H9 (cell line): ENCODE data around the gene PPP1R12B. TPM values are rescaled to one million over a fixed set of nuclear protein-coding genes. Genes with fewer than 3 reads are reported as not detected.
"Not testable (repeated sequence)": the region's sequence is repeated elsewhere in the genome, so short reads cannot be mapped to it uniquely, and the experiment has no call there.

Source experiments
- DNase-seq: peaks from one replicate; pipeline ENCODE4 v3.0.0-alpha.2; 2017
- H2AFZ ChIP-seq: one replicate; pipeline ENCODE4 v1.6.1; 2013; ENCODE audit warnings: mild to moderate bottlenecking, low read length, control low read depth, moderate library complexity
- H2AK5ac ChIP-seq: 2 replicates; pipeline ENCODE4 v1.6.1; 2013; ENCODE audit warnings: low read length, control low read depth, mixed read lengths; ENCODE audit not compliant: insufficient read length
- H2BK120ac ChIP-seq: one replicate; pipeline ENCODE4 v1.6.1; 2013; ENCODE audit warnings: low read depth, mild to moderate bottlenecking, low read length, control low read depth, inconsistent platforms; ENCODE audit not compliant: poor library complexity, severe bottlenecking
- H2BK12ac ChIP-seq: 2 replicates; pipeline ENCODE4 v1.6.1; 2013; ENCODE audit warnings: low read length, control low read depth, mixed read lengths, low read depth; ENCODE audit not compliant: insufficient read length
- H2BK15ac ChIP-seq: 2 replicates; pipeline ENCODE4 v1.6.1; 2013; ENCODE audit warnings: low read depth, low read length, control low read depth
- H2BK20ac ChIP-seq: one replicate; pipeline ENCODE4 v1.6.1; 2013; ENCODE audit warnings: low read depth, mild to moderate bottlenecking, low read length, control low read depth, inconsistent platforms; ENCODE audit not compliant: poor library complexity, severe bottlenecking
- H2BK5ac ChIP-seq: 2 replicates; pipeline ENCODE4 v1.6.1; 2013; ENCODE audit warnings: low read length, control low read depth, mixed read lengths; ENCODE audit not compliant: insufficient read length
- H3K14ac ChIP-seq: 2 replicates; pipeline ENCODE4 v1.6.1; 2013; ENCODE audit warnings: low read length, control low read depth; ENCODE audit not compliant: insufficient read depth
- H3K18ac ChIP-seq: 2 replicates; pipeline ENCODE4 v1.6.1; 2013; ENCODE audit warnings: low read depth, mild to moderate bottlenecking, mixed read lengths, low read length, control low read depth; ENCODE audit not compliant: insufficient read length
- H3K23ac ChIP-seq: 2 replicates; pipeline ENCODE4 v1.6.1; 2013; ENCODE audit warnings: low read length, control low read depth, mixed read lengths, low read depth; ENCODE audit not compliant: insufficient read length
- H3K23me2 ChIP-seq: 2 replicates; pipeline ENCODE4 v1.6.1; 2013; ENCODE audit warnings: low read depth, mild to moderate bottlenecking, mixed read lengths, low read length, control low read depth; ENCODE audit not compliant: insufficient read length, poor library complexity, severe bottlenecking
- H3K27ac ChIP-seq: 2 replicates; pipeline ENCODE4 v1.5.1; 2013; ENCODE audit warnings: low read length, control low read depth, mixed read lengths, low read depth; ENCODE audit not compliant: insufficient read length
- H3K27me3 ChIP-seq: 2 replicates; pipeline ENCODE4 v1.6.1; 2013; ENCODE audit warnings: low read length, control low read depth, inconsistent platforms; ENCODE audit not compliant: insufficient read depth
- H3K4ac ChIP-seq: 2 replicates; pipeline ENCODE4 v1.6.1; 2013; ENCODE audit warnings: low read depth, mild to moderate bottlenecking, control low read depth, inconsistent platforms, low read length, moderate library complexity
- H3K4me1 ChIP-seq: 2 replicates; pipeline ENCODE4 v1.6.1; 2013; ENCODE audit warnings: low read length, control low read depth, inconsistent platforms; ENCODE audit not compliant: insufficient read depth
- H3K4me2 ChIP-seq: 2 replicates; pipeline ENCODE4 v1.6.1; 2013; ENCODE audit warnings: low read length, control low read depth, mixed read lengths; ENCODE audit not compliant: insufficient read length, insufficient read depth
- H3K56ac ChIP-seq: 2 replicates; pipeline ENCODE4 v1.6.1; 2013; ENCODE audit warnings: low read depth, mild to moderate bottlenecking, mixed read lengths, low read length, control low read depth; ENCODE audit not compliant: insufficient read length
- H3K79me1 ChIP-seq: 2 replicates; pipeline ENCODE4 v1.6.1; 2013; ENCODE audit warnings: low read depth, mild to moderate bottlenecking, moderate library complexity, low read length, control low read depth, inconsistent platforms; ENCODE audit not compliant: insufficient read depth, poor library complexity, severe bottlenecking
- H3K79me2 ChIP-seq: 2 replicates; pipeline ENCODE4 v1.6.1; 2013; ENCODE audit warnings: low read length, control low read depth, inconsistent platforms; ENCODE audit not compliant: insufficient read depth
- H3K9ac ChIP-seq: 2 replicates; pipeline ENCODE4 v1.6.1; 2013; ENCODE audit warnings: low read length, control low read depth, mixed read lengths; ENCODE audit not compliant: insufficient read length; ENCODE audit errors: extremely low read depth
- H3K9me3 ChIP-seq: one replicate; pipeline ENCODE4 v1.6.1; 2013; ENCODE audit warnings: low read depth, low read length, inconsistent platforms; ENCODE audit not compliant: control insufficient read depth
- H3T11ph ChIP-seq: one replicate; pipeline ENCODE4 v1.6.1; 2013; ENCODE audit warnings: mild to moderate bottlenecking, low read length, control low read depth, inconsistent platforms
- H4K20me1 ChIP-seq: one replicate; pipeline ENCODE4 v1.6.1; 2013; ENCODE audit not compliant: control insufficient read depth, insufficient read length, insufficient read depth
- H4K5ac ChIP-seq: 2 replicates; pipeline ENCODE4 v1.6.1; 2013; ENCODE audit warnings: low read depth, mild to moderate bottlenecking, mixed read lengths, low read length, control low read depth; ENCODE audit not compliant: insufficient read length
- H4K8ac ChIP-seq: replicated peaks from 2 replicates; pipeline ENCODE4 v1.6.1; 2013; ENCODE audit warnings: low read length, control low read depth, mixed read lengths, low read depth; ENCODE audit not compliant: insufficient read length
- H4K91ac ChIP-seq: 2 replicates; pipeline ENCODE4 v1.6.1; 2013; ENCODE audit warnings: low read depth, mild to moderate bottlenecking, moderate library complexity, mixed read lengths, low read length, control low read depth; ENCODE audit not compliant: insufficient read length
- H3K27ac Mint-ChIP-seq, 3 experiments: 2 replicates in 2 of 3; 3 replicates in 1 of 3; pipeline ENCODE4 v1.8.0; 2020 to 2021; ENCODE audit warnings: mixed read lengths in 3 of 3, mild to moderate bottlenecking in 1 of 3, moderate library complexity in 1 of 3
- H3K27me3 Mint-ChIP-seq: 2 replicates; pipeline ENCODE4 v1.8.0; 2021; ENCODE audit warnings: low read depth, mild to moderate bottlenecking, moderate library complexity, mixed read lengths
- H3K36me3 Mint-ChIP-seq, 3 experiments: 2 replicates in 2 of 3; 3 replicates in 1 of 3; pipeline ENCODE4 v1.8.0; 2020 to 2021; ENCODE audit warnings: low read depth in 3 of 3, mixed read lengths in 3 of 3; ENCODE audit not compliant: insufficient read depth in 1 of 3
- H3K4me1 Mint-ChIP-seq, 2 experiments: 2 replicates each; pipeline ENCODE4 v1.8.0; 2020; ENCODE audit warnings: mixed read lengths in 2 of 2
- H3K4me3 Mint-ChIP-seq, 2 experiments: 2 replicates in 1 of 2; 3 replicates in 1 of 2; pipeline ENCODE4 v1.8.0; 2020 to 2021; ENCODE audit warnings: mild to moderate bottlenecking in 2 of 2, mixed read lengths in 2 of 2, moderate library complexity in 1 of 2
- H3K9me3 Mint-ChIP-seq, 2 experiments: 2 replicates in 1 of 2; 3 replicates in 1 of 2; pipeline ENCODE4 v1.8.0; 2020; ENCODE audit warnings: mild to moderate bottlenecking in 2 of 2, mixed read lengths in 2 of 2, moderate library complexity in 1 of 2
- WGBS: extraction: QIAGEN DNeasy Blood & Tissue Kit; methylation state at CpG from one replicate; pipeline ENCODE4 v1.1.7; 2013; ENCODE audit warnings: missing lambda C conversion rate, low lambda C conversion rate, mixed read lengths; ENCODE audit not compliant: insufficient read length; ENCODE audit errors: extremely low coverage; 5-methylcytosine and 5-hydroxymethylcytosine counted together
- total RNA-seq: library from RNA; stranded (reverse); gene quantifications from 2 replicates; pipeline ENCODE4 v1.2.1, GENCODE V29; 2021

Gene PPP1R12B
- total RNA-seq, 1 experiment from 2014 or later = 12.9 TPM

DNA sequence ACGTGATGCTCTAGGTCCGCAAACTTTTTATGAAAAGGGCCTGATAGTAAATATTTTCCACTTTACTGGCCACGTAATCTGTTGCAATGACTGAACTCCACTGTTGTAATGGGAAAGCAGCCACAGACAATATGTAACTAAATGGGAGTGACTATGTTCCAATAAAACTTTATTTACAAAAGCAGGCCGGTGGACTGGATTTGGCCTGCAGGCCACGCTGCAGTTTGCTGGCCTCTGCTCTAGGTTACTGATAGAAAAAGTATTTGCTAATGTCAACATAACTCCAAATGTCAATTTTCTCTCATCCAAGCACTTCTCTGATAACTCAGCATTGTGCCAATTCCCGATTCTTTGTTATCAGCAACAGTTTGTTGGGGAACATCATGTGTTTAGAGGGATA, 160.4 kb downstream of the PPP1R12B start:
- not testable (repeated sequence) for H3K9me3 Mint-ChIP-seq, H3K18ac ChIP-seq, H3K79me1 ChIP-seq, H4K91ac ChIP-seq, H2BK12ac ChIP-seq, H2AK5ac ChIP-seq, H3K4me1 ChIP-seq, H3K27ac Mint-ChIP-seq, H2BK120ac ChIP-seq, H2BK15ac ChIP-seq, H3K9me3 ChIP-seq, H3K4me3 Mint-ChIP-seq, H3K36me3 Mint-ChIP-seq, H4K8ac ChIP-seq, H2BK20ac ChIP-seq, H4K20me1 ChIP-seq, H3K14ac ChIP-seq, H3K27ac ChIP-seq, H3K27me3 Mint-ChIP-seq, H3K79me2 ChIP-seq, H2AFZ ChIP-seq, DNase-seq, H3K4ac ChIP-seq, H3K23me2 ChIP-seq, H3K4me2 ChIP-seq, H3K27me3 ChIP-seq, H3K9ac ChIP-seq, H2BK5ac ChIP-seq, H3K56ac ChIP-seq, H3K23ac ChIP-seq, H3T11ph ChIP-seq, H4K5ac ChIP-seq
- no CpG with 5 or more reads among the region's 6 CpGs for WGBS
- peaks cover 7 to 12% of the 10 kb centered on the region in 2 experiments for H3K4me1 Mint-ChIP-seq

DNA sequence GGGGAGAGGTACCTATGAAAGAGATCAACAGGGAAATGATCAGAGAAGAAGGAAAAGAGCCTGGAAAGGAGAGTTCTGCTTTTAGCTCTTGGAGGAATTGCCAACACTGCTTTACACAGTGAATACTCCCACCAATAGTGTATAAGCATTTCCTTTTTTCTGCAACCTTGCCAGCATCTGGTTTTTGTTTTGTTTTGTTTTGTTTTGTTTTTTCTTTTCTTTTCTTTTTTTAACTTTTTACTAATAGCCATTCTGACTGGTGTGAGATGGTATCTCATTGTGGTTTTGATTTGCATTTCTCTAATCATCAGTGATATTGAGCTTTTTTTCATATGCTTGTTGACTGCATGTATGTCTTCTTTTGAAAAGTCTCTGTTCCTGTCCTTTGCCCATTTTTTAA, 165.4 kb downstream of the PPP1R12B start:
- H3K56ac ChIP-seq, H3K18ac ChIP-seq, H3K27me3 Mint-ChIP-seq, H3K23ac ChIP-seq, H3T11ph ChIP-seq, H2AFZ ChIP-seq, H3K9me3 Mint-ChIP-seq, H2BK5ac ChIP-seq, H2BK120ac ChIP-seq, H3K9me3 ChIP-seq, H3K4me1 ChIP-seq, H3K36me3 Mint-ChIP-seq, H4K20me1 ChIP-seq, H4K5ac ChIP-seq, H2BK15ac ChIP-seq, H3K4me1 Mint-ChIP-seq, H3K14ac ChIP-seq, H3K4me3 Mint-ChIP-seq, H3K23me2 ChIP-seq, H2BK12ac ChIP-seq, H2AK5ac ChIP-seq, H3K27ac Mint-ChIP-seq, H4K91ac ChIP-seq, H3K4ac ChIP-seq, H2BK20ac ChIP-seq, H3K27me3 ChIP-seq, H3K4me2 ChIP-seq, H3K79me1 ChIP-seq, H3K79me2 ChIP-seq, DNase-seq, H4K8ac ChIP-seq, H3K9ac ChIP-seq, H3K27ac ChIP-seq: not testable (repeated sequence)
